ENCODE results near the gene MLIP.

- TF ChIP-seq EP300 (IDR thresholded peaks at IDR 0.05; ENCODE audit: borderline replicate concordance), result no peak
- TF ChIP-seq RAD21 (IDR thresholded peaks at IDR 0.05; ENCODE audit: low read depth), result no peak
- TF ChIP-seq ZBTB7A (IDR thresholded peaks at IDR 0.05; ENCODE audit: low read depth), result no peak
- no peak for TF ChIP-seq EGR1 (IDR thresholded peaks at IDR 0.05)
- no peak for TF ChIP-seq CEBPB (IDR thresholded peaks at IDR 0.05)
These were observed 151.7 kb downstream of the MLIP start for GRCh38 chr6:54262971-54263370.

Data from Ishikawa (cell line).